Suprapubic skin (tissue), 4 donors: ENCODE measurements around the gene KRT73.

Experiments
- EP300 ChIP-seq: sonication (generic); formaldehyde crosslinking; IDR thresholded peaks from one replicate; pipeline ENCODE4 v1.6.1; 2017; ENCODE audit warnings: antibody characterized with exemption
- POLR2A ChIP-seq, 2 donors: fragments of 450-650 bp; IDR thresholded peaks; one replicate each; pipeline ENCODE4 v1.6.1; 2017; ENCODE audit warnings: antibody characterized with exemption in 2 of 2, mild to moderate bottlenecking in 2 of 2, moderate library complexity in 2 of 2
- POLR2AphosphoS5 ChIP-seq, 3 donors: sonication (generic); formaldehyde crosslinking; IDR thresholded peaks; one replicate each; pipeline ENCODE4 v1.6.1; 2017; ENCODE audit warnings: antibody characterized with exemption in 3 of 3
- TF ChIP-seq, protein P1 (sequence below), 2 donors: fragments of 200-600 bp in 1 of 2; fragments of 450-650 bp in 1 of 2; sonication (generic) in 1 of 2; IDR thresholded peaks; one replicate each; pipeline ENCODE4 v1.5.1; 2016 to 2019; ENCODE audit warnings: antibody characterized with exemption in 2 of 2, mild to moderate bottlenecking in 1 of 2, moderate library complexity in 1 of 2

DNA sequence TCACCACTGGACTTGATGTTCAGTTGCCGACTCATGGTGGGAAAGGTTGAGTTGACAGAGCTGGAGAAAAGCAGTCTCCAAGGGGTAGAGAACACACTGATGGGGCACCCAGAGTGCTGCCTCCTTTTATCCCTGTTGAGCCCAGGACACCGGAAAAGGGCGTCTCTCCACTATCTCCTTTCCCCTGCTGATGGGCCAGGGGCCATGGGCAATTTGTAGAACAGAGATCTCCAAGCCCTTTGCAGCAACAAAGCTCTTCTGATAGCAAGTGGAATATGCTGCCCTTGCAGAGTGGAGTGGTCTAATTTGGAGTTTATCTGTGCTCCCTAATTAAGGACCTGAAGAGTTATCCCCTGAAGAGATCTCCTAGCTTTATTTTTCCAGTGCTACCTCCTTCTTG lies 44.6 kb downstream of the KRT73 start, which contains the start of gene KRT74:
- TF ChIP-seq, protein P1, sequence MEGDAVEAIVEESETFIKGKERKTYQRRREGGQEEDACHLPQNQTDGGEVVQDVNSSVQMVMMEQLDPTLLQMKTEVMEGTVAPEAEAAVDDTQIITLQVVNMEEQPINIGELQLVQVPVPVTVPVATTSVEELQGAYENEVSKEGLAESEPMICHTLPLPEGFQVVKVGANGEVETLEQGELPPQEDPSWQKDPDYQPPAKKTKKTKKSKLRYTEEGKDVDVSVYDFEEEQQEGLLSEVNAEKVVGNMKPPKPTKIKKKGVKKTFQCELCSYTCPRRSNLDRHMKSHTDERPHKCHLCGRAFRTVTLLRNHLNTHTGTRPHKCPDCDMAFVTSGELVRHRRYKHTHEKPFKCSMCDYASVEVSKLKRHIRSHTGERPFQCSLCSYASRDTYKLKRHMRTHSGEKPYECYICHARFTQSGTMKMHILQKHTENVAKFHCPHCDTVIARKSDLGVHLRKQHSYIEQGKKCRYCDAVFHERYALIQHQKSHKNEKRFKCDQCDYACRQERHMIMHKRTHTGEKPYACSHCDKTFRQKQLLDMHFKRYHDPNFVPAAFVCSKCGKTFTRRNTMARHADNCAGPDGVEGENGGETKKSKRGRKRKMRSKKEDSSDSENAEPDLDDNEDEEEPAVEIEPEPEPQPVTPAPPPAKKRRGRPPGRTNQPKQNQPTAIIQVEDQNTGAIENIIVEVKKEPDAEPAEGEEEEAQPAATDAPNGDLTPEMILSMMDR (IDR thresholded peaks at IDR 0.05), result no peak
- TF ChIP-seq POLR2AphosphoS5 (IDR thresholded peaks at IDR 0.05) (no peak), EP300 (no peak), POLR2A (IDR thresholded peaks at IDR 0.05) (no peak)
